Stimulated activated CD4-positive, alpha-beta T cell treated with anti-CD3 and anti-CD28 coated beads, Interleukin-4, amount 100 ng/mL, for 48 hours (primary cell): Measurements from ENCODE around the gene PTGES2.

ENCODE experiments used
- DNase-seq, 2 donors: peaks; one replicate each; pipeline ENCODE4 v3.0.0-alpha.2; 2020; ENCODE audit warnings: low read depth in 2 of 2

Gene PTGES2

DNA sequence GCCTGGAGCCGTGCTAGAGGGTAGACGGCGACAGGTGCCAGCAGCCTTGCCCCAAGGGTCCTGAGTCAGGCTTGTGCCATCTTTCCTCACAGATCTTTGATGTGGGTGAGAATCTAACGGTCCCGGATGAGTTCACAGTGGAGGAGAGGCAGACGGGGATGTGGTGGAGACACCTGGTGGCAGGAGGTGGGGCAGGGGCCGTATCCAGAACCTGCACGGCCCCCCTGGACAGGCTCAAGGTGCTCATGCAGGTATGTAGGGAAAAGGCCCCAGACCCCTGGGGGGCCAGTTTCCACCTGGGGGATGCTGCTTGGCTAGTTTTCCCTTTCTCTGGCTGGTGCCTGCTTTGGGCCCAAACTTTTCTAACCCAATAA is 24.0 kb downstream of the PTGES2 start:
- peak in 1 of 2 donors; percentile 23 for DNase-seq

DNA sequence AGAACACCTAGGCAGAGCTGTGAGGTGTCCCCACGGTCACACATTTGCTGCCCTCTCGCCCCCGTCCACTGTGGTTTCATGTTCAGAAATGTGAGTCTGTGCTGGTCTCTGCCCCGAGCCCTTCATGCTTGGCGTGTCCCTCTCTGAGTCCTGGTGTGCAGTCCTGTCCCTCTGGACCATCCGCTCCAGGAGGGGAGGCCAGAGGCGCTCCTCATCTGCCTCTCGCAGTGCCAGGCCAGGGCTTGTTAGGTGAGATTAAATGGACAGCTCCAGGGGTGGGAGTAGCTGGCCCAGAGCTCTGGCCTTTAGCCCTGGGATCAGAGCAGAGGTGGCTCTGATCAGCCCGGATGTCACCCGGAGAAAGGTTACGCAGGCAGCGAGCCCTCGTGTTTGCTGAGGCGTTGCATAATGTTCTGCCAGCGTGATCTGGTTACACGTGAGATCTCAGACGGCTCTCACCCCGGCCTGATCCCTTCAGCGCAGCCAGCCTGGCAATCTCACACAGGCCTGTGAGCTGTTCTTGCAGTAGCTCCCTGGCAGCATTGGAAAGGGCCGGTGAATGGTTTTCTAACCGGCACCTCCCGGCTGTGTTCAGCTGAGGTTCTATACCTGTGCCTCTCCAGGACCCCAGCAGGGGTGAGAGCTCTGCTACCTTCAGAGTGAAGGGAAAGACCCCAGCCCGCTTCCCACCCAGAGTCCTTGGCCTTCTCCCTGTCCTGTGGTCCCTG is 24.5 kb downstream of the PTGES2 start:
- no peak for DNase-seq

DNA sequence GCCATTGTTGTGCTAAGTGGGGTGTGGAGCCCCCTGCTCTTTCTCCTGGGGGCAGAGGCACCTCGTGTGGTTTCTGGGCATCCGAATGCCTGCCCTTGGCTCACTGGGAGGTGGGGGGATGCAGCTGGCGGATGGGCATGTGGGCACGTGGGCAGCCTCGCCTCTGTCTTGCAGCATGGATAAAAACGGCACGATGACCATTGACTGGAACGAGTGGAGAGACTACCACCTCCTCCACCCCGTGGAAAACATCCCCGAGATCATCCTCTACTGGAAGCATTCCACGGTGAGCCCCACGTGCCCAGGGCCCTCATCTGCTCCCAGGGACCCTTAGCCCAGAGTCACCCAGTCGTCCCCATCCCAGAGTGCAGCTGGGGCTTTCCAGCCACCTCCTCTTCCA is 25.3 kb downstream of the PTGES2 start:
- DNase-seq, result no peak

DNA sequence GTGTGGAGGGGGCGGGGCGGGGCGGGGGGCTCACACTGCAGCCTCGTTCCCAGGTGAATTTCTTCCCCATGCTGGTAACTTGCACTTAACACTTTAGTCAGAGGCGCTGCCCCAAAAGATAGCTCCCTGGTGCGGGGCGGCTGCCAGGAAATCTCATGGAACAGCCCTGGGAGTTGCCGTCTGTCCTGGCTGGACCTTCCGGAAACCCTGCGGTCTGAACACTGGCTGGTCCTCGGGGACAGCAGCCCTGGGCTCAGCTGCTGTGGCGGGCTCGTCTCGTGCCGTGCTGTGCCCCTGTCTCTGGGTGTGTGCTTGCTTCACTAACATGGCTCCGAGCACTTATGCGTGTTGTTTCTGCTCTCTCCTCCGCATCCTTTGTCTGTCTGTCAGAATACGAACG is 25.8 kb downstream of the PTGES2 start:
- no peak for DNase-seq

DNA sequence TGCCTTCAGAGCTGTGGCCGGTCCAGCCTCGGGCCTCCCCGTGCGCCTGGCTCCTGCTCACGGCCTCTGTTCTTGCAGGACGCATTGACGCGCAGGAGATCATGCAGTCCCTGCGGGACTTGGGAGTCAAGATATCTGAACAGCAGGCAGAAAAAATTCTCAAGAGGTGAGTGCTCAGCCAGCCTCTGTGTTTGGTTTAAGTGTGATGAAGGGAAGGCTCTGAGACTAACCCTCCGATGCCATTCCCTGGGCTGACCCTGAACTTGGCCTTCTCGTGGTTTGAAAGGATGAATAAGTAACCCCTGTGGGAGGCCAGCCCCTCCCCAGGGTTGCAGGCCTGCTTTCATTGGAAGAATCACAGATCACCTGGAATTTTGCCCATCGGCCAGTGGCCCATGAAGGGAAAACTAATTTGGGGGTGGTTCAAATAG is 26.3 kb downstream of the PTGES2 start:
- no peak for DNase-seq

DNA sequence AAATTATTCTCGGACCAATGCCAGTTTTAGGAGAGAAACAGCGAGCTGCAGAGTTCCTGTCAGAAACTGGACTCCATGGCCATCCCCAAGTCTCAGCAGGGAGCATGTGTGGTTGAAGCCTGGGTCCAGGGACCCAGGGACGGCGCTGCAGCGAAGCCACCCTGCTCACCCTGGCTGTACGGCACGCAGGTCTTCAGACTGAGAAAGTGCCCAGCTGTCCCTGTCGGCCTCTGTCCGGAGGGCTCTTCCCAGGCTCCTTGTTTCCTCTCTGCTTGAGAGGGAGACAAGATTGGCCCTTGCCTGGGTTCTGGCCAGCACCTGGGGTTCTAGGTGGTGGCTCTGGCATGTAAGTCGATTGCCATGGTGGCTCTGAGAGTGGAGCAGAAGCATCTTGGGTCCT is 26.9 kb downstream of the PTGES2 start:
- no peak for DNase-seq

DNA sequence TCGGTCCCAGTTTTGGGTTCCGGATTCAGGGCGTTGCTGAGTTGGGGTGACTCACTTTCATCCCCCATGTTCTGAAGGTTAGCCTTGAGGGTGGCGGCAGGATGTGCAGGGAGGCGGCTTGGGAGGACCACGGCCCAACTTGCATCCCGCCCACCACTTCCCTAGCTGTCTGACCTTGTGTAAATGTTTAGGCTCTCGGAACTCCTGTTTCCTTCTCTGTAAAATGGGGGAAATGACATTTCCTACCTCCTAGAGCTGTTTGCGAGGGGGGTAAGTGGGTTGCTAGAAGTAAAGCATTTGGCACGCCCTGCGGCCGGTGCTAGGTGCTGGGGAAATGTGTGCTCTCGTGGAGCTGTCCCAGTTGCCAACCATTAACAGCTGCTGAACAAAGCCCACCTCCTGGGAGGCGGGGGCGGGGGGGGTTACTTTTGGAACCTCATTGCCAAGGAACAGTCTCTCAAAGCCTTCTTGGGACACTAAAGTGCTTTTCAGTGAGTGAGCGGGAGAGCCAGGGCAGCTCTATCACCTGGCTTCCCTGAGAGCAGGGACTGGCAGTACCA is 27.5 kb downstream of the PTGES2 start:
- no peak for DNase-seq

DNA sequence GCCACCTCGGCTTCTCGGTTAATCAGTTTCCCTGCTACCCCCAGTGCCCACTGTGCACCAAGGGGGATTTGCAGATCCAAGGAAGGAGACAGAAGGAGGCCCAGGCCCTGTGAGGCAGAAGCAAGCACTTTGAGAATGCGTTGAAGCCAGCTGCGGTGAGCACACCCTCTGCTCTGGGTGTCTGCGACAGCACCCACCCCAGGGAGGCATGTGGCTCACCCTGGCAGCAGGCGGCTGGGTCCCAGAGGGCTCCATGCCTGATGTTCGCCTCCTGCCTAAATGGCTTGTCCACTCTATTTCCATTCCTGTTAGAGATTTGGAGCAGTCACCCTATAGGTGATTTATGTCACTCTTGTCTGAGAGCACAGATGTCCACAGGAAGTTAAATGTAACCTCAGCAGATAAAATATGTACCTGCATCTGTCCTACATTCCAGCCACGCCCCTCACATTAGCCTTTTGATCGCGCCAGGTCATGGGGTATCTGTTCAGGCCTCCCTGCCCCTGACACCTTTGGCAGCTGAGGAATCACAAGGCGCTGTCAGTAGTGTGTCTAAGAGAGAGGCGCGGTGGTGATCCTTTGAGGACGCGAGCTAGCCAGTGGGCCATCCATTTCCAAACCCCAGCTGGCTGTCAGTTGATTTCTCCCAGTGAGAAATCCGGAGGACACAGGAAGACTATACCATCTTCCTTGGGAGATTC is 28.1 kb downstream of the PTGES2 start:
- no peak for DNase-seq

DNA sequence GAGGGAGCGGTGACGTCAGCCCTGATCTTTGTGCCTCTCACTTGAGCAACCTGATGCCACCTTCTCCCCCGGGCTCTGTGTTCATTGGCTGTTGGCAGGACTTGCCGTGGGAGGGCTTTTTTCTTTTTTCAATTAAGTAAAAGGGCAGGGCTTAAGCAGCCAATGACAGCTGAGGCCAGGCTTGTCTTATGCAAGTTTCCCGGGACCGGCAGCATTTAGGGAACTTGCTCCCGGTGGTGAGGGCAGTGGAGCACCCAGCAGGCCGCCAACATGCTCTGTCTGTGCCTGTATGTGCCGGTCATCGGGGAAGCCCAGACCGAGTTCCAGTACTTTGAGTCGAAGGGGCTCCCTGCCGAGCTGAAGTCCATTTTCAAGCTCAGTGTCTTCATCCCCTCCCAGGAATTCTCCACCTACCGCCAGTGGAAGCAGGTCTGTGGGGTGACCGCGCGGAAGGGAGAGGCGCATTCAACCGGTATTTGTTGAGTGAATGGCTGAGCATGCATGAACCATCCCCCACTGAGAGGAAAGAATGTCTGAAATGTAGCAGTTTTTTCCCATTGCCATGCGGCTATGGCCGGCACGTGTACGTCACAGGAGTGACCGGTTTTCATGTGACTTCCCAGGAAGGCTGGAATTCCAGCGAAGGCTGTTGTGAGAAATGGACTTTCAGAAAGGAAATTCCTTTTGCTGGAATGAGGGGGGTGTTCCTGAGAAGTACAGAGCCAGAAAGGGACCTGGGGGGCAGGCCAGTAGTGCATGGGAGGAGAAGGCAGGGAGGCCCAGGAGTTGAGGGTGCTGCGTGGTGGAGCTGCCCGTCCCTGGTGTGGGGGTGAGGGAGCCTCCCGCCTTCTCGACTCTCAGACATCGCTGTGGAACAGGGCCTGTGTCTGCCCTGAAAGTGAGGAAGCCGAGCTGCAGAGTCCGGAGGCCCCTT is 29.0 kb downstream of the PTGES2 start:
- DNase-seq, result peak; percentile 36 to 57

DNA sequence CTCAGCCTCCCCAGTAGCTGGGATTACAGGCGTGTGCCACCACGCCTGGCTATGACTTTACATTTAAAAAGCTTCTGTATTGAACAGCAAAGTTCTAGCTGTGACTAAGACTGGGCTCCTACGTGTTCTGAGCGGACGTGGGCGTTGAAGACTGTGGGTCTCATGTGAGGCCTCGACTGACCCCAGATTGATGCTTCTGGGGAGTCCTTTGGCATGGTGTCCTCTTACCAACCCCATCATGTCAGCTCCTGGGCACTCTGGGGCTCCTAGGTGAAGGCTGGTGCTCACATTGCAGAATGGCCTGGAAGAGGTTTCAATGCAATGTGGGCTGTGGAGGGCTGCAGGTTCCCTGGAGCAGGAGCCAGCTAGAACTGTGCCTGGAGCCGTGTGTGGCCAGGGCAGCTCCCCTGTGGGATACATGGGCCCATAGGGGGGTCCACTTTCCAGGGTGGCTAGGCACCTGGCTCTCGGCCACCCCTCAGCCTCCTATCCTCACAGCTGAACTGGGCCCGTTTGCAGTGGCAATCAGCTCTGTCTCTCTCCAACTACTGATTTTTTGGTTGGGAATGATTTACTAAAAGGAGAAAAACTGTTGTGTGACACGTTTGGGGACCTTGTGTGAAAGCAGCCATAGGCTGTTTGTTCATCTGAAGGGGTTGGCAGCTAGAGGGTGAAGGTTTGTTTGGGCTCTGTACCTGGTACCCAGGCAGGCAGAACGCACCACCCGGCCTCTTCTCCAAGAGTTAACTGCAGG is 29.8 kb downstream of the PTGES2 start:
- no peak for DNase-seq

DNA sequence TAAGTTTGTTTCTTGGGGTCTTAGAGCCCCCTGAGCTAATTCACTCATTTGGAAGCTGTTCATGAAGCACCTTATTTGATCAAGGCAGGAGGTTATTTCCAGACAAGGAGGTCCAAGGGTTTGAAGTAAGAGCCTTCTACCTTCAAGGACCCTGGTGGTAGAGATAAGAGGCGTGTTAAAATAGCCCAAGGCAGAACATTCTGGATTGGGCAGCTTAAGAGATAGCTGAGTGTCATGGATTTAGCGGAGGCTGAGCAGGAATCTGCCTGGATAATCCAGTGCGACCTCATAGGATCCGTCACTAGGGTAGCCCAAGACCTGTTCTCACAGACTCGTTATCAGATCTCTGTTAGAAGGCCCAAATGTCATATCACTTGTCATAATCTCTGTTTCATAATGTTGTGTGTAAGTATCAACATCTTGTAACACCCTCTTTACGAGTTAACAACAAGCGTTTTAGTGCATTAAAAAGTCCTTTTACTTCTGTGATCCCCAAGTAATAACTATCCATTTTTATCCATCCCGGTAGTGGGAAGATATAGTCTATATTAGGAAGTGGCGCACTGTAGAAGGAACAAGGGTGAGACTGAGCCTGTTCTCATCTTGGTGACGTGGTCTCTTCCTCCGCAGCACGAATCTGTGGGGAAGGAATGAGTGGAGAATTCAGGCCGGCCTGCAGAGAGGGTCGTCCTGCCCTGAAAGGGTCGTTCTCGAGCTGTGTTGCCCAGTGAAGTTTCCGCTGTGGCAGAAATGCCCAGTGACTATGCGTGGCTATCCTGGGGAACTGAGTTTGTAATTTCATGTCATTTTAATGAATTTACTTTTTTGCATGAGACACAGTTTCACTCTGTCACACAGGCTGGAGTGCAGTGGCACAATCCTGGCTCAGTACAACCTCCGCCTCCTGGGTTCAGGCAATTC is 30.7 kb downstream of the PTGES2 start:
- DNase-seq, result no peak

DNA sequence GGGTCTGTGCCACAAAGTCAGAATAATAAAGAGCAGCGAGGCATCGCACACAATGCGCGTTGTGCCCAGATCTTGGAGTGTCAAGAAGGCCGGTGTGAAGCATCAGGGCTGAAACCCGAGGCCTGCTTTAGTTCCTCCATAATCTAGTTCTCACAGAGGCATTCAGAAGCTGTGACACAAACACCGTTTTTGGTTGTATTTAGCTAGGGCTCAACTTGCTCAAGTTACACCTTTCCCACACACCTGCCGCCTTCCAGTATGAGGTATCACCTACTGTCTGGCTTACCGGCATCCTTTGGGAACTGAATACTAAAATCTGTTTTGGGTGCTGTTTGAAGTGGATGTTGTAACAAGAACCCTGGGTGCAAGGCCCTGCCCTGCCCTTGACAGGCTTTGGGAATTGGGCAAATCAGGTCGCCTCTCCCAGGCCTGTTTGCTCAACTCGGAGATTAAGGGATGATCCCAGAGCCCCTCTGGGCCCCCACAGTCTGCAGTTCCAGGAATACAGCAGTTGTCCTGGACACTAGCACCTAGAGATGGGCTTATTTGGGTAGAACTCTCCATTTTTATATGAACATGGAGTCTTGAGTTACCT is 32.5 kb downstream of the PTGES2 start:
- DNase-seq, result no peak

DNA sequence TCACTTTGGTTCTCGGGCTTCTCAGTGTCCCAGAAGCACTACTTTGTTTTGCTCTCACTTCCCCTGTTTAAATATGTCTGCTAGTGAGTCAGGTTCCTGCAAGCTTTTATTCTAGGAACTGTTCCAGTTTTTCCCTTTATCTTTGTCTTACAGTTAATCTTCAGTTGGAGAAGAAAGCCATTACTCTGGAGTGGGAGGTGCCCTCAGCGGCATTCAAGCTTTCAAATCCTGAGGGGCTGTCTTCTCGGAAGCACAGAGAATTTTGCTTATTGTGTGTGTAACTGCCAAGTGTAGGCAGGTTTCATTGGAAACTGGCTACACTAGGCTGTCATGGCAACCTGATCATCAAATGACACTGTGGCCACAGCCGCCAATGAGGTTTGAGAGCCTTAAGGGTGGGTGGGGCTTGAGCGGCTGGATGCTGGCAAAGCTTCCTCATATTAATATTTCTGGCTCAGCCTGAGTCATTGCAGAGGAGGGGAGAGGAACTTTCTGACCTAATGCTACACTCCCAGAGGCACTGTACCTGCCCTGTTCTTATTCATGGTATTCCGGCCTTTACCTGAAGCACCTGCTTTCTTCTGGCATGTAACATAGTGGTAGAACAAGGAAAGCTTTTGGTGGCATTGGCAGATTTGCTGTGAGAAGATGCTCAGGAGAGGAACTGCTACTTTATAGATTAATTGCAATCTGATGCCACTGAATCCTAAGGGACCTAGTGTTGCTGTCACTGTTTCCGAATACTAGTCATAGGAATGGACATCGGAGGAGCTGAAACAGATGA is 33.2 kb downstream of the PTGES2 start:
- DNase-seq, result peak; percentile 63 to 83

DNA sequence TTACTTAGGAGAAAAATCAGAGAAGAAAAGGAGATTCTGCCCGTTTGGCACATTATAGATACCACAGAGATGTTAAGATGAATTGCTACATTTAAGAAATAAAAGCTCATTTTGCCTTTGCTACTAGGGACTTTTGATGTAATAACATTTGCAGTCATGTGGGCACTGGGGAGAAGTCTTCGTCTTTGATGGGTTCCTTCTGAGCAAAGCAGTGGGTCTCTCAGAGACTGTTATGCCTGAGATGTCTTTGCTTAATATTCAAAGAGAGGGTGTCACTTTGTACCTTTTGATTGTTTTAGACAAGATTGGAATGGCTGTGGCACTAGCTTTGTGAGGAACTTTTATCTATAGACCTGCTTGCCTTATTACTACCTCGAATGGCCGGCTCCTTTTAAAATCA is 34.5 kb downstream of the PTGES2 start:
- DNase-seq, result no peak

DNA sequence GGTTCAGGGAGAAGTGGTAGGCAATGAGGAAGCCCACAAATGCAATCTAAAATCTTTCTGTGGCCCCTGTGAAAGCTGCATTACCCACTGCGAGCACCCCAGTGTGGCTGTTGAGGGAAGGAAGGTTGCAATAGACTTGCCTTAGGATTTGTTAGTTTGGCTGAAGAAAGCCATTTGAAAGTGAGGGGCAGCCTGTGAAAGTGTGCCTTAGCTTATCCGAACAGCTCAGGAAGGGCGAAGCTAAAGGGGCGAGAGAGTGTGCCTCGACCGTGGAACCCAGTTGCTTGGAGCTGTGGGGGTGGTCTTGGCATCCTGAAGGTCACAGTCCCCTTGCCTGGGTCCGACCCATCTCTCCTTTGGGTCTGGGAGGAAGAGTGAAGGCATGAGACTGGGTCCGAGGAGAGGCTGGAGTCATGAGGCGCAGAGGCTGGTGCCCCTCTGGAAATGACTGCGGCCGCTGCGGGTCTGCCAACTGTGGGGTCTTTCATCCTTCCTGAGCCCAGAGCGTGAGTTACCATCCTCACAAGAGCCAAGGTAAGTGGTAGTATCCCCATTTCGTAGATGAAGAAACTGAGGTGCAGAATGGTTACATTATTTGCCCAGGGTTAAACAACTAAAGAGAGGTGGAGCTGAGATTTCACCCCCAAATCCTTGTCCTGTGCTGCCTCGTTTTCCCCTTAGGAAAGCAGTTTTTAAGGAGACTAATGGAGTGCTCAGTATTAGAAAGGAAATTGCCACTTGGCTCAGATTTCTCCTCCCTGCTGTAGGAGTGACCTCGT is 35.1 kb downstream of the PTGES2 start:
- no peak for DNase-seq

DNA sequence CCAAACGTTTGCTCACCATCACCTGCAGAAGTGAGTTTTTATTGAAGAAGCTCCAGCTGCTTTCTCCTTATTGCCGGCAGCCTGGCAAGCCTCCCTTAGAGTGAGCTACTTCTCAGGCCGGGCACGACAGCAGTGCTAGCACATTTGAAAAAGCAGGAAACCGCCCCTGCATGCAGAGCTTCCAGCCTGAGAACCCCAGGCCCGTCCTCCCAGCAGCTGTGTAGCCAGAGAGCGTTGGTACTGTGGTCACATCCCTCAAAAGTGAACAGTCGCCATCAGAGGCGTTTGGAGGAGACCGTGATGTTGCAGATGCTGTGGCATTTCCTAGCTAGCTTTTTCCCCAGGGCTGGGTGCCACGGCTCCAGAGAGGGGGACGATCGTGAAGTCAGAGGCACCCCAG is 36.0 kb downstream of the PTGES2 start:
- DNase-seq, result no peak

DNA sequence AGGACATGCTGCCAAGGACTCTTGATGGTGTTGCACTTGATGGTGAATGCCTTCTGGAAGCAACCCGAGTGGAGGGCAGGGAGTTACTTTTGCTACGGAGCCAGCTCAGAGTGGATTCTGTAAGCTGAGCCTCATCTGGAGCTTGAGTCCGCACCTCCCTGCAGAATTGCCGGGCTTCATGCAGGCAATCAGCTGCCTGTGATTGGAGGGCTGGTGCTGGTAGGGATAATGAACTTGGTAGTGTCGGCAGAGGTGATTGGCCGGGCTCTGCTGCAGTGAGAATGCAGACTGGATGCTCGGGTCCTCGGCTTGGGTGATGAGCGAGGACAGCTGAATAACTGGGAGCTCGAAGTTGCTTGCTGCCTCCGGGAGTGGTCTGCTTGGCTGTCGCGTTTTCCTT is 36.4 kb downstream of the PTGES2 start:
- no peak for DNase-seq

DNA sequence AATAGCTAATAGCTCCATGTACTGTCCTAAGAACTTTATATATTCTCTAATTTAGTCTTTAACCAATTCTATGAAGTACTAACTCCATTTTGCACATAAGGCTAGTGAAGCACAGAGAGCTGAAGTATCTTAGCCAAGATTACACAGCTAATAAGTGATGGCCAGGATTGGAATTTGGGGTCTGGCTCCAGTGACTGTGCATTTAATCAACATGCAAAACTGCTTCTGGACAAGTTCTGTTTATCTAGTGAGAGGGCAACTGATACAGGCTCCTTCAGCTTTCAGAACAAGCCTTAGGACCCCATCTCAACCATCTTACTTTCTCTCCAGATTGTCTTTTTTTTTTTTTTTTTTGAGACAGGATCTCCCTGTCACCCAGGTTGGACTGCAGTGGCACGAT is 38.2 kb downstream of the PTGES2 start:
- DNase-seq, result no peak
